Mucosa of descending colon (tissue), 3 donors: ENCODE results near the gene CCS. TPM values are rescaled to one million over a fixed set of nuclear protein-coding genes. Genes with fewer than 3 reads are reported as not detected.
"Not testable (repeated sequence)": the region's sequence is repeated elsewhere in the genome, so short reads cannot be mapped to it uniquely, and the experiment has no call there.

Experiments
- ATAC-seq: fragments of 200-7000 bp; cut with Tn5 transposase; one replicate; pipeline ENCODE4 v1.9.1; 2020; ENCODE audit warnings: mild to moderate bottlenecking, moderate library complexity
- DNase-seq, 3 donors: peaks; one replicate each; pipeline ENCODE4 v3.0.0-alpha.2; 2020
- H3K36me3 ChIP-seq: fragments of 200-600 bp; one replicate; pipeline ENCODE4 v1.8.0; 2021; ENCODE audit warnings: low read depth, mild to moderate bottlenecking
- H3K4me1 ChIP-seq: fragments of 200-600 bp; one replicate; pipeline ENCODE4 v1.8.0; 2021; ENCODE audit warnings: low read depth, mild to moderate bottlenecking
- H3K4me3 ChIP-seq: fragments of 200-600 bp; one replicate; pipeline ENCODE4 v1.8.0; 2021; ENCODE audit warnings: mild to moderate bottlenecking
- H3K9me3 ChIP-seq: fragments of 200-600 bp; one replicate; pipeline ENCODE4 v1.8.0; 2021; ENCODE audit warnings: mild to moderate bottlenecking
- CTCF ChIP-seq: fragments of 200-600 bp; IDR thresholded peaks from one replicate; pipeline ENCODE4 v1.8.0; 2022; ENCODE audit warnings: antibody characterized with exemption, mild to moderate bottlenecking
- intact Hi-C, 2 donors: fragments of 100-400 bp; cut with DNase I in 1 of 2; cut with micrococcal nuclease in 1 of 2; formaldehyde crosslinking; loops; one replicate each; pipeline versions ENCODE4 v1.11.0 to v1.11.1; 2022; cut with DNase I, micrococcal nuclease
- total RNA-seq, 3 donors: library from RNA; stranded (reverse); fragmentation: NEBNext Ultra II Directional in 2 of 3; extraction: Animal tissue kit (Norgen Biotek cat#: 25700) in 2 of 3; gene quantifications; one replicate each; pipeline versions ENCODE4 v1.2.1 to v1.2.4, GENCODE V29; 2021 to 2023
- donor health status: DM: no; HTN: no; CAD: no; lungs with moderate emphysema.
- donor health status: DM: no; HTN: no; CAD: no.
- donor health status: DM: no; HTN: yes; CAD: no.

CCS gene
- total RNA-seq, 3 donors from 2014 or later, result 34.9 to 50.7 (median 42.2) TPM

DNA sequence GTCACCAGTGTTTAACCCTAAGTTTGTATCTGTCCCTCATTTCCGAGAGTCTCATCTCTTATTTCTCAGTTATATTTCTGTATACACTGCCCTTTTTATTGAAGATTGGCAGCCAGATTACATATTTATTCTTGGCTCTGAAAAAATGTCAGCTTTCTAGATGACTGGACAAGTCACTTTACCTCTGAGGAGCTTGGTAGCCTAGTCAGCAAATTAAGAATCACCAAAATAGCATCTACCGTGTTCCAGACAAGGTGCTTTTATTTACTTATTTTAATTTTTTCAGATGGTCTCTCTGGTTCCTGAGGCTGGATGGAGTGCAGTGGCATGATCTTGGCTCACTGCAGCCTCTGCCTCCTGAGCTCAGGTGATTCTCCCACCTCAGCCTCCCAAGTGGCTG is 40.0 kb downstream of the CCS start:
- intact Hi-C loops, result no loop called here
- Histone ChIP-seq H3K4me3 (no peak overlapping the region), H3K4me1 (peaks cover 10% of the 10 kb centered on the region), H3K36me3 (no peaks in the 10 kb centered on the region), H3K9me3 (no peaks in the 10 kb centered on the region)
- TF ChIP-seq CTCF, result no peak
- no peak for DNase-seq
- ATAC-seq, result no peak

DNA sequence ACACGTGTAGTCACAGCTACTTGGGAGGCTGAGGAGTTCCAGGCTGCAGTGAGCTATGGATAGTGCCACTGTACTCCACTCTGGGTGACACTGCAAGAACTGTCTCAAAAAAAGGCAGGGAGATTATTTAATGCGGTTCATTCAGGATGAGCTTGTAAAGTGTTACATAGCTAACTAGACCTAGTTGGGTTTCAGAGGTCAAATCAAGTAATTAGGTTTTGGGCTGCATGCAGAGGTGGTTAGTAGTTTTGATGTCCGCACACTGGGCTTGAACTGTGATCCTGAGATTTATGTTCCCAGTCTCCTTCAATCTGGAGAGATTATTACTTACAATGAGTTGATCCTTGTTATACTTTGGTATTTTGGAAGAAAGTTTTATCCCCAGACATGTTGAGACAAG is 43.4 kb downstream of the CCS start:
- H3K9me3 ChIP-seq, result no peaks in the 10 kb centered on the region
- no peak overlapping the region for H3K4me3 ChIP-seq
- peaks cover 31% of the 10 kb centered on the region for H3K4me1 ChIP-seq
- DNase-seq (no peak), ATAC-seq (no peak)
- no peaks in the 10 kb centered on the region for H3K36me3 ChIP-seq
- intact Hi-C loops, result no loop called here
- no peak for TF ChIP-seq CTCF

DNA sequence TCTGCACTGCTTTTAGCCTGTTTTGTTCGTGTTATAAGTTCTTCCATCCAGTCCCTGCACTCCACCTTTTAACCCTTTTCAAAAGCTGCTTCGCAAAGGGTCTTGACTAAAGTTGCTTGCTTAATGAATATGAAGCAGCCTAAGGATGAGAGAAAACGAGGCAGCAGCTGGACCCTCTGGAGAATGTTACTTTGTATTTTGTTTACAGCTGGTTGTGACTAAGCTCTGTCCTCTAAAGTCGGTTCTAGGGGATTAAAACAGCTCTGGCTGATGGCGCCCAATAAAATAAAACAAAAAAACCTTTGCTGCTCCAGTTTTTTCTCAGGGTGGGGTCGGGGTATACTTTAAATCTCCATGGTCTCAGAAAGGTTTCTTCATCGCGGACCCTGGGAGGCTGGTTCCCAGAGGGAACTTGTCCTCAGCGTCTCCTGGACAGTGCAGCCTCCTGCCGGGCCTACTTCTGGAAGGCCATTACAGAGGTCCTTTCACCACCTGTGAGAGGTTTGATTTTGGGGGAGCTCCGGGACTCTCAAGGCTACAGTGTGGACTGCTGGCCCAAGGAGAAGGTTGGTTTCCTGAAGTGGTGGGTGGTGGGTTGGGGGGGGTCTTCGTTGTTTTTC is 44.7 kb downstream of the CCS start:
- H3K4me1 ChIP-seq, result peaks cover 44% of the 10 kb centered on the region
- peak overlapping the region; percentile 76 for H3K4me3 ChIP-seq
- H3K9me3 ChIP-seq, result no peaks in the 10 kb centered on the region
- ATAC-seq (peak; percentile 5), DNase-seq (no peak)
- no peak for TF ChIP-seq CTCF
- intact Hi-C loops, result no loop called here
- H3K36me3 ChIP-seq, result no peaks in the 10 kb centered on the region

- Histone ChIP-seq H3K36me3 (no peaks in the 10 kb centered on the region), H3K4me1 (peaks cover 47% of the 10 kb centered on the region), H3K9me3 (no peaks in the 10 kb centered on the region), H3K4me3 (peak within 1 kb of the TSS; percentile 76)
- ATAC-seq (peak; percentile 96), DNase-seq (peak; percentile 95 to 98 (median 97))
- peak; percentile 17 for TF ChIP-seq CTCF
- intact Hi-C loops, result no loop called here
Measured at GRCh38 chr11:66638177-66639065, 45.4 kb downstream of the CCS start, which contains the start of gene RBM4. TSS of gene RBM4 (plus strand) at chr11:66638703. CDS start at chr11:66639712, 1,009 bp downstream.

DNA sequence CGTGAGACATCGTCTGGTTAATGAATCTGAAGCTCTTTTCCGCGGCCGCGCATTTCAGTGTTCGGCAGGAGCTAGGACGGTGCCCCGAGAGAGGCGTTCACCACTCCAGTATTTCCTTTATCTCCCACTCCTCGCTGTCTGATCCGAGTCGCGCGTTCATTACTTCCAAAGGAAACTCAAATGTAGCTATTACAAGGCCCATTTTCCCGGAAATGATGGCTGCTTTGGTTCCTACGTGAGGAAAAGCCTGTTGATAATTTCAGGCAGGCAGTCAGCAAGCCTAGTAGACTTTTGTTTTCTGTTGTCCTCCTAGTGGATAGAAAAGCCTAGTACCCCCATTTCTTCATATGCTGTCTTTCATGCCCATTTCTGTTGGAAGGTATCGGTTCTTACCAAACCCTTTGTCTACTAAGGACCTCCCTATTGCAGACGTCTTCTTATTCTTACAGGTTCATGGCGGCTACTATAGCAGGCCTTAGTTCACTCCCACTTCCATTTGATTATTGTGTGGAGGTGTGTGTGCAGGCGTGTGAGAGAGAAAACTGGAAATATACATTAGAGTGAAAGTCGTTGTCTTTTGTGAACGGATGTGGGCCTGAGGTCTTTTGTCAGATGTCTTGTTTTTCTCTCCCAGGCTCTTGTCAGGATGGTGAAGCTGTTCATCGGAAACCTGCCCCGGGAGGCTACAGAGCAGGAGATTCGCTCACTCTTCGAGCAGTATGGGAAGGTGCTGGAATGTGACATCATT is 46.3 kb downstream of the CCS start:
- H3K4me1 ChIP-seq, result peaks cover 55% of the 10 kb centered on the region
- peak; percentile 1 for ATAC-seq
- peak overlapping the region; percentile 76 for H3K4me3 ChIP-seq
- no peaks in the 10 kb centered on the region for H3K9me3 ChIP-seq
- intact Hi-C loops, result no loop called here
- H3K36me3 ChIP-seq, result peaks cover 3% of the 10 kb centered on the region
- TF ChIP-seq CTCF, result no peak
- peak in 1 of 3 donors; percentile 55 for DNase-seq

GRCh38 chr11:66639814-66640340 is 46.9 kb downstream of the CCS start:
- peaks cover 61% of the 10 kb centered on the region for H3K4me1 ChIP-seq
- ATAC-seq, H3K4me3 ChIP-seq, intact Hi-C loops, H3K9me3 ChIP-seq, DNase-seq, H3K36me3 ChIP-seq: not testable (repeated sequence)
